GM23338 (cell line): Measurements from ENCODE around the gene PRKAR1B. TPM values are rescaled to one million over a fixed set of nuclear protein-coding genes. Genes with fewer than 3 reads are reported as not detected.
"Not testable (repeated sequence)": the region's sequence is repeated elsewhere in the genome, so short reads cannot be mapped to it uniquely, and the experiment has no call there.

Experiments used
- ATAC-seq: fragments of 200-7000 bp; cut with Tn5 transposase; 3 replicates; pipeline ENCODE4 v1.9.1; 2020
- DNase-seq: peaks from one replicate; pipeline ENCODE4 v3.0.0-alpha.2; 2015; ENCODE audit warnings: low spot score
- H2AFZ ChIP-seq: fragments of 200-600 bp; sonication (generic); 2 replicates; pipeline ENCODE4 v1.8.0; 2016; ENCODE audit warnings: antibody characterized with exemption, mild to moderate bottlenecking, moderate library complexity
- H3F3A ChIP-seq: fragments of 200-600 bp; sonication (generic); replicated peaks from 2 replicates; pipeline ENCODE4 v1.8.0; 2017; ENCODE audit warnings: antibody characterized with exemption, mixed run types, low read depth
- H3K27ac ChIP-seq: fragments of 200-600 bp; sonication (generic); 2 replicates; pipeline ENCODE4 v1.6.1; 2016; ENCODE audit warnings: low read depth
- H3K27me3 ChIP-seq: fragments of 200-600 bp; sonication (generic); 2 replicates; pipeline ENCODE4 v1.8.0; 2016; ENCODE audit warnings: mild to moderate bottlenecking, mixed run types, moderate library complexity; ENCODE audit not compliant: insufficient read depth
- H3K36me3 ChIP-seq: fragments of 200-600 bp; sonication (generic); 2 replicates; pipeline ENCODE4 v1.8.0; 2016; ENCODE audit warnings: mild to moderate bottlenecking; ENCODE audit not compliant: insufficient read depth
- H3K4me1 ChIP-seq: fragments of 200-600 bp; sonication (generic); 2 replicates; pipeline ENCODE4 v1.8.0; 2016; ENCODE audit warnings: mild to moderate bottlenecking, moderate library complexity; ENCODE audit not compliant: insufficient read depth
- H3K4me2 ChIP-seq: fragments of 200-600 bp; sonication (generic); 2 replicates; pipeline ENCODE4 v1.7.1; 2017; ENCODE audit warnings: mixed run types
- H3K4me3 ChIP-seq: fragments of 200-600 bp; sonication (generic); 2 replicates; pipeline ENCODE4 v1.6.1; 2016; ENCODE audit warnings: mixed run types
- H3K79me2 ChIP-seq: fragments of 200-600 bp; sonication (generic); replicated peaks from 2 replicates; pipeline ENCODE4 v1.8.0; 2017; ENCODE audit warnings: mild to moderate bottlenecking; ENCODE audit not compliant: insufficient read depth
- H3K9me2 ChIP-seq: fragments of 200-600 bp; sonication (generic); 2 replicates; pipeline ENCODE4 v1.8.0; 2017; ENCODE audit not compliant: insufficient read depth
- H4K20me1 ChIP-seq: fragments of 200-600 bp; sonication (generic); replicated peaks from 2 replicates; pipeline ENCODE4 v1.8.0; 2017; ENCODE audit warnings: mild to moderate bottlenecking; ENCODE audit not compliant: insufficient read depth
- H3K27ac Mint-ChIP-seq: 2 replicates; pipeline ENCODE4 v1.8.0; 2020; ENCODE audit warnings: inconsistent platforms, mild to moderate bottlenecking, moderate library complexity, mixed read lengths
- H3K27me3 Mint-ChIP-seq: 3 replicates; pipeline ENCODE4 v1.8.0; 2022; ENCODE audit warnings: low read depth, mild to moderate bottlenecking, moderate library complexity, mixed read lengths, inconsistent platforms; ENCODE audit not compliant: insufficient read depth, poor library complexity
- H3K36me3 Mint-ChIP-seq: 3 replicates; pipeline ENCODE4 v1.8.0; 2021; ENCODE audit warnings: low read depth, mild to moderate bottlenecking, inconsistent platforms, moderate library complexity, mixed read lengths
- H3K4me1 Mint-ChIP-seq: 3 replicates; pipeline ENCODE4 v1.8.0; 2020; ENCODE audit warnings: mild to moderate bottlenecking, inconsistent platforms, mixed read lengths
- H3K4me3 Mint-ChIP-seq: 3 replicates; pipeline ENCODE4 v1.8.0; 2021; ENCODE audit warnings: moderate library complexity, mild to moderate bottlenecking, inconsistent platforms, mixed read lengths
- H3K9me3 Mint-ChIP-seq: 3 replicates; pipeline ENCODE4 v1.8.0; 2020; ENCODE audit warnings: moderate library complexity, mild to moderate bottlenecking, inconsistent platforms, mixed read lengths
- CTCF ChIP-seq, 2 experiments: fragments of 200-600 bp in 1 of 2; sonication (generic) in 1 of 2; conservative IDR thresholded peaks; 2 replicates each; pipeline versions ENCODE4 v1.5.1 to v1.6.1; 2016 to 2017; ENCODE audit warnings: antibody characterized with exemption in 2 of 2, low read depth in 2 of 2, mild to moderate bottlenecking in 2 of 2, moderate library complexity in 1 of 2
- EZH2 ChIP-seq: fragments of 200-600 bp; sonication (generic); IDR thresholded peaks from one replicate; pipeline ENCODE4 v1.8.0; 2017; ENCODE audit warnings: antibody characterized with exemption, mild to moderate bottlenecking, low read depth; ENCODE audit not compliant: unreplicated experiment
- EZH2phosphoT487 ChIP-seq: fragments of 200-600 bp; sonication (generic); IDR thresholded peaks from one replicate; pipeline ENCODE4 v1.8.1; 2018; ENCODE audit warnings: antibody characterized with exemption; ENCODE audit not compliant: unreplicated experiment
- JUNB ChIP-seq: IDR thresholded peaks from one replicate; pipeline ENCODE4 v1.6.1; 2016; ENCODE audit warnings: antibody characterized with exemption; ENCODE audit not compliant: unreplicated experiment
- NANOG ChIP-seq: IDR thresholded peaks from 2 replicates; pipeline ENCODE4 v1.6.1; 2016; ENCODE audit warnings: antibody characterized with exemption, borderline replicate concordance
- POLR2AphosphoS5 ChIP-seq: IDR thresholded peaks from 2 replicates; pipeline ENCODE4 v1.6.1; 2016; ENCODE audit warnings: antibody characterized with exemption, low read depth
- STAT1 ChIP-seq: IDR thresholded peaks from one replicate; pipeline ENCODE4 v1.6.1; 2016; ENCODE audit warnings: antibody characterized with exemption; ENCODE audit not compliant: unreplicated experiment
- ZNF114 ChIP-seq: fragments of 250-450 bp; sonication (Bioruptor Pico); IDR thresholded peaks from 2 replicates; pipeline ENCODE4 v1.5.0; 2020; ENCODE audit warnings: mild to moderate bottlenecking, moderate library complexity
- ZNF331 ChIP-seq: fragments of 250-450 bp; sonication (Bioruptor Pico); IDR thresholded peaks from 2 replicates; pipeline ENCODE4 v1.5.0; 2020; ENCODE audit warnings: low read depth, mild to moderate bottlenecking, moderate library complexity
- ZNF462 ChIP-seq: fragments of 250-450 bp; sonication (Bioruptor Pico); IDR thresholded peaks from 2 replicates; pipeline ENCODE4 v1.5.0; 2020; ENCODE audit warnings: mild to moderate bottlenecking, moderate library complexity
- polyA plus RNA-seq: library from polyadenylated mRNA; unstranded; fragments of >200 nt; fragmentation: Nextera tagmentation; extraction: Ambion mirVana; gene quantifications from 2 replicates; pipeline ENCODE4 v1.2.1, GENCODE V29; 2016
- total RNA-seq: library from RNA; depleted of rRNA; stranded (reverse); fragments of >200 nt; shearing (Covaris generic); gene quantifications from 2 replicates; pipeline ENCODE4 v1.2.3, GENCODE V29; 2014
- TF ChIP-seq, protein P1 (sequence below): IDR thresholded peaks from 2 replicates; pipeline ENCODE4 v1.6.1; 2016; ENCODE audit warnings: antibody characterized with exemption

Gene PRKAR1B
- total and polyA plus RNA-seq, 2 experiments from 2014 or later = 35.7 to 36.7 TPM

DNA sequence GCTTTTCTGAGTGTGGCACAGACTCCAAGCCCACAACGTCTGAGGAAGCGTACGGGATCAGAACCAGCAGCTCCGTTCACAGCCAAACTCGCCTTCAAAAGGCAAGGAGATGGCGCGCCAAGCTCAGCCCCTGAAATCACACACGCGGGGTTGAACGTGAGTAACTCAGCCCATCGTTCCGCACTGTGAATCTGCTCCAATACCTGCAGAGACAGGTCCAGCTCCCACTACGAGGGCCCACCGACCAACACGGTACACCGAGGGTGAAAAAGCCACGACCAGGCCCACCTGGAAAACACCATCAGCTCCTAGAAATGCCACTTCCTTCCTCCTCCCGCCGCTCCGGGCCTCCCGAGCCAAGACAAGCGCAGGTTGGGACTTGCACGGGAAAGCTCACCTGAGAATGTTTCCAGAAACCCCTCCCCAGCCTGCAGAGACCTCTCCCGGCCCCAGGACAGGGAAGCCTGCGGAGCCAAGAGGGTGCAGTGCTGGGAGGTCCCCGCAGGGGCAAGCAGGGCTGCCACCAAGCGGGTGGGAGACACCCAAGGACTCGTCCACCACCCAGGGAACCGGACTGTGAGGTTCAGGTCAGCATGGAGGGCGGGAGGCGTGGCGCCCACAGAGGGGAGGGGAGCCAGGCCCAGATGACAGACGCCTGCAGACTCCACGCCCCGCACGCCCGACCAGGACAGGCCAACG, 113.5 kb downstream of the PRKAR1B start:
- Histone ChIP-seq H3K36me3 (no peaks in the 10 kb centered on the region), H3K4me2 (no peak overlapping the region), H3K9me2 (peaks cover 6% of the 10 kb centered on the region; the same call in 1 of the 2 replicates), H4K20me1 (no peaks in the 10 kb centered on the region), H2AFZ (no peak overlapping the region), H3K79me2 (peaks cover 14% of the 10 kb centered on the region; the same call in 1 of the 2 replicates), H3K4me3 (no peak overlapping the region), H3K4me1 (no peaks in the 10 kb centered on the region), H3F3A (no peaks in the 10 kb centered on the region), H3K27me3 (no peaks in the 10 kb centered on the region), H3K27ac (peak overlapping the region; percentile 32; the same call in 1 of the 2 replicates)
- TF ChIP-seq ZNF114 (CRISPR knock-in tag) = no peak
- TF ChIP-seq, protein P1, sequence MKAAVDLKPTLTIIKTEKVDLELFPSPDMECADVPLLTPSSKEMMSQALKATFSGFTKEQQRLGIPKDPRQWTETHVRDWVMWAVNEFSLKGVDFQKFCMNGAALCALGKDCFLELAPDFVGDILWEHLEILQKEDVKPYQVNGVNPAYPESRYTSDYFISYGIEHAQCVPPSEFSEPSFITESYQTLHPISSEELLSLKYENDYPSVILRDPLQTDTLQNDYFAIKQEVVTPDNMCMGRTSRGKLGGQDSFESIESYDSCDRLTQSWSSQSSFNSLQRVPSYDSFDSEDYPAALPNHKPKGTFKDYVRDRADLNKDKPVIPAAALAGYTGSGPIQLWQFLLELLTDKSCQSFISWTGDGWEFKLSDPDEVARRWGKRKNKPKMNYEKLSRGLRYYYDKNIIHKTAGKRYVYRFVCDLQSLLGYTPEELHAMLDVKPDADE = no peak
- no peak for TF ChIP-seq JUNB
- TF ChIP-seq POLR2AphosphoS5 = no peak
- no peak for TF ChIP-seq NANOG
- TF ChIP-seq ZNF462 (CRISPR knock-in tag) = no peak
- TF ChIP-seq STAT1 = no peak
- no peak for TF ChIP-seq EZH2phosphoT487
- no peak for TF ChIP-seq CTCF (conservative IDR thresholded peaks at IDR 0.05; ENCODE audit: low read depth in 2 of 2)
- no peak for TF ChIP-seq EZH2
- no peak for TF ChIP-seq ZNF331 (CRISPR knock-in tag)
- peak; percentile 42 for ATAC-seq
- H3K4me3 Mint-ChIP-seq = no peak overlapping the region
- DNase-seq = no peak
- no peaks in the 10 kb centered on the region; the same call in 2 of the 3 replicates for H3K9me3 Mint-ChIP-seq
- H3K27ac Mint-ChIP-seq = no peak overlapping the region
- H3K27me3 Mint-ChIP-seq = peaks cover 19% of the 10 kb centered on the region
- H3K4me1 Mint-ChIP-seq = peaks cover 10% of the 10 kb centered on the region
- H3K36me3 Mint-ChIP-seq = peaks cover 5% of the 10 kb centered on the region

DNA sequence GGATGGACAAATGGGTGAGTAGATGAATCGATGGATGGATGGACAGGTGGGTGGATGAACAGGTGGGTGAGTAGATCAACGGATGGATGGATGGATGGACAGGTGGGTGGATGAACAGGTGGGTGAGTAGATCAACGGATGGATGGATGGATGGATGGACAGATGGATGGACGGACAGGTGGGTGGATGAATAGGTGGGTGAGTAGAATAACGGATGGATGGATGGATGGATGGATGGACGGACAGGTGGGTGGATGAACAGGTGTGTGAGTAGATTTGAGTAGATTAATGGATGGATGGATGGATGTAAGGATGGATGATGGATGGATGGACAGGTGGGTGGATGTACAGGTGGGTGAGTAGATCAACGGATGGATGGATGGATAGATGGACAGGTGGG, 115.2 kb downstream of the PRKAR1B start:
- not testable (repeated sequence) for H3K4me2 ChIP-seq, H3K4me1 Mint-ChIP-seq, H3K4me3 ChIP-seq, DNase-seq, H3K27ac ChIP-seq, H3K9me2 ChIP-seq, H3K36me3 Mint-ChIP-seq, H2AFZ ChIP-seq, H3K4me1 ChIP-seq, ATAC-seq, H3K27me3 ChIP-seq, H4K20me1 ChIP-seq, H3K27ac Mint-ChIP-seq, H3F3A ChIP-seq, H3K9me3 Mint-ChIP-seq, H3K36me3 ChIP-seq, H3K4me3 Mint-ChIP-seq
- H3K27me3 Mint-ChIP-seq = peaks cover 14% of the 10 kb centered on the region
- peaks cover 10% of the 10 kb centered on the region; the same call in 1 of the 2 replicates for H3K79me2 ChIP-seq
